ENCODE data around the gene CLEC18B. TPM values are rescaled to one million over a fixed set of nuclear protein-coding genes. Genes with fewer than 3 reads are reported as not detected.
"Not testable (repeated sequence)": the region's sequence is repeated elsewhere in the genome, so short reads cannot be mapped to it uniquely, and the experiment has no call there.

Gene CLEC18B
- total RNA-seq, 2 donors from 2014 or later: 1.4 TPM; not detected in 1

DNA sequence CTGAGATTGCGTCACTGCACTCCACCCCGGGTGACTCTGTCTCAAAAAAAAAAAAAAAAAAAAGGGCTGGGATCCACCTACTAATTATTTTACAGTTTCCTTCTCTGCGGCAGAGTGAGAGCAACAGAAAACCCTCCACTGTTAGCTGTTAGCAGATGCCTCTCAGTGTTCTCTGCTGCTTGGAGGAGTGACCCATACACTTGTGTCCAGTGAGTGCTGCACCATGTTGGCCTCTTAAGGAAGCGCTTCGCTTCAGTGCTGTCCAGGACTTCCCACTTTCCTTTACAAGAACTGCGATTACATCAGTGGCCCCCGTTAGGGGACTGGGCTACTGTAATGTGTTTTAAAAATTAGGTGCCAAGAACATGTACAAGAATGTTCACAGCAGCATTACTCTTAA is 18.4 kb upstream of the CLEC18B start:
- H3K9me3 ChIP-seq: no peaks in the 10 kb centered on the region
- H3K4me1 ChIP-seq (ENCODE audit: control insufficient read depth in 1 of 2, low read depth in 2 of 2): no peaks in the 10 kb centered on the region
- no peaks in the 10 kb centered on the region for H3K36me3 ChIP-seq
- no peak for ATAC-seq (ENCODE audit: insufficient number of reproducible peaks, low FRiP score, low read depth)
- no peak overlapping the region for H3K27ac ChIP-seq
- H3K27me3 ChIP-seq (replicated peaks; ENCODE audit: insufficient read depth): no peaks in the 10 kb centered on the region
- H3K4me3 ChIP-seq: no peak overlapping the region
- DNase-seq (ENCODE audit: low spot score): no peak
- TF ChIP-seq, protein P1, sequence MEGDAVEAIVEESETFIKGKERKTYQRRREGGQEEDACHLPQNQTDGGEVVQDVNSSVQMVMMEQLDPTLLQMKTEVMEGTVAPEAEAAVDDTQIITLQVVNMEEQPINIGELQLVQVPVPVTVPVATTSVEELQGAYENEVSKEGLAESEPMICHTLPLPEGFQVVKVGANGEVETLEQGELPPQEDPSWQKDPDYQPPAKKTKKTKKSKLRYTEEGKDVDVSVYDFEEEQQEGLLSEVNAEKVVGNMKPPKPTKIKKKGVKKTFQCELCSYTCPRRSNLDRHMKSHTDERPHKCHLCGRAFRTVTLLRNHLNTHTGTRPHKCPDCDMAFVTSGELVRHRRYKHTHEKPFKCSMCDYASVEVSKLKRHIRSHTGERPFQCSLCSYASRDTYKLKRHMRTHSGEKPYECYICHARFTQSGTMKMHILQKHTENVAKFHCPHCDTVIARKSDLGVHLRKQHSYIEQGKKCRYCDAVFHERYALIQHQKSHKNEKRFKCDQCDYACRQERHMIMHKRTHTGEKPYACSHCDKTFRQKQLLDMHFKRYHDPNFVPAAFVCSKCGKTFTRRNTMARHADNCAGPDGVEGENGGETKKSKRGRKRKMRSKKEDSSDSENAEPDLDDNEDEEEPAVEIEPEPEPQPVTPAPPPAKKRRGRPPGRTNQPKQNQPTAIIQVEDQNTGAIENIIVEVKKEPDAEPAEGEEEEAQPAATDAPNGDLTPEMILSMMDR (IDR thresholded peaks at IDR 0.05): no peak

DNA sequence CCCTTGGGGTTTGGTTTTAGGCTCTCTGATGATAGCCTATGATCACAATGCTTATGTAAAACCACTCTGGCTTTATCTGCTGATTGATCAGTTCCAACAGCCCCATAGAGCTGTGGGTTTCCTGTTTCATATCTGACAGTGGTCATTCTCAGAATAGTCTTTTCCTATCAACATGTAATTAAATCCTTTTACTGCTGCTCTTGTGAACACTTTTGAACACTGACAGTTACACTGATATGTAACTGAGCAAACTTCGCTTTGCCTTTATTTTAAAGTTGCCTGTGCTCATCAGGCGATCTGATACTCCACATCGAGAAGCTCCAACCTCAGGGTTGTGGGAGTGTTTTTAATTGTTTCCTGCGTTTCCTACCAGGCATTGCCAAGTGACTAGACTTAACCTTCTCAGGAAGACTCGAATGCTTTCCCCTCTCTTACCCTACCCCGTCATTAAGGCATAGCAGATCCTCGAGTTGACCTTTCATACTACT is 17.3 kb upstream of the CLEC18B start:
- ATAC-seq (ENCODE audit: insufficient number of reproducible peaks, low FRiP score, low read depth): no peak
- Histone ChIP-seq H3K27ac (no peak overlapping the region), H3K4me1 (ENCODE audit: control insufficient read depth in 1 of 2, low read depth in 2 of 2) (no peaks in the 10 kb centered on the region), H3K9me3 (no peaks in the 10 kb centered on the region), H3K4me3 (no peak overlapping the region), H3K27me3 (replicated peaks; ENCODE audit: insufficient read depth) (no peaks in the 10 kb centered on the region), H3K36me3 (no peaks in the 10 kb centered on the region)
- TF ChIP-seq, protein P1 (IDR thresholded peaks at IDR 0.05): no peak
- no peak for DNase-seq (ENCODE audit: low spot score)

DNA sequence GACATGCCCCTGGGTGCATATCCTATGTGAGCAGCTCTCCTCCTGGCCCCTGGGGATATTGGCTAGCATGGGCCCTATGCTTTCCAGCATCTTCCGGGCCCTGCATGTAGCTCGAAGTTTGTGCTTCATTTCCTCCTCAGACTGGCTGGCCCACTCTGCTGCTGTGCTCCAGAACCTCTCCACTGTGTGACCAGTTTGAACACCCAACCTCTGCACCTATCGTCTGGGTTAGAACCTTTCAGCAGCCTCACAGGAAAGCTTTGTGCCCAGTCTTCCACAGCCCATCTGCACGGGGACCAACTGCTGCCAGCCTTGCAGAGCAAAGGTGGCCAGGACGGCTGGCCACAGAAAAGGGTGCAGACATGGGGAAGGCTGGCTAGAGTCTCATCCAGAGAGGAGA is 10.2 kb upstream of the CLEC18B start:
- no peak overlapping the region for H3K27ac ChIP-seq
- ATAC-seq (ENCODE audit: insufficient number of reproducible peaks, low FRiP score, low read depth) (no peak), DNase-seq (ENCODE audit: low spot score) (no peak)
- TF ChIP-seq, protein P1 (IDR thresholded peaks at IDR 0.05): no peak
- H3K27me3 ChIP-seq (replicated peaks; ENCODE audit: insufficient read depth): no peaks in the 10 kb centered on the region
- H3K9me3 ChIP-seq: no peaks in the 10 kb centered on the region
- H3K4me1 ChIP-seq (ENCODE audit: control insufficient read depth in 1 of 2, low read depth in 2 of 2): no peaks in the 10 kb centered on the region
- H3K4me3 ChIP-seq: no peak overlapping the region
- no peaks in the 10 kb centered on the region for H3K36me3 ChIP-seq

DNA sequence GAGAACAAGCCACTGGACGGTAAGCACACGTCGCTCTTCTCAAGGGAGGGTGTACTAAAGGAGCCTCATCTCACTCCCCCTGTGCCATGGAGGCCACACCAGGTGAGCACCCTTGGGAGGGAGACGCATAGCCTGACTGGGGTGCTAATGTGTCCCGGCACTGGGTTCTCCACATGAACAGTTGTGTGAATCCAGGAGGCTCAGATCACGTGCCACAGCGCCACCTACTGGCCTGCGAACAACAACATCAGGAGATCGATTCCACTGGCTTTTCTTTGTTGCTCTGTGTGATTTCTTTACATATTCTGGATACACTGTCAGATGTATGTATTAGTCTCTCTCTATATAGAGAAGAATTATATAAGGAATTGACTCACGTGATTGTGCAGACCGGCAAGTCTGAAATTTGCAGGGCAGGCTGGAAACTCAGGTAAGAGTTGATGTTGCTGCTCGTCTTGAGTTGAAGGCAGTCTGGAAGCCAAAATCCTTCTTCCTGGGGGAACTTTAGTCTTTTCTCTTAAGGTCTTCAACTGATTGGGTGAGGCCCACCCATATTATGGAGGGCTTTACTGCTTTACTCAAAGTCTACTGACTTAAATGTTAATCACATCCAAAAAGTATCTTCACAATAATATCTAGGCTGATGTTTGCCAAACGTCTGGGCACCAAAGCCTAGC is 8.9 kb upstream of the CLEC18B start:
- not testable (repeated sequence) for DNase-seq (ENCODE audit: low spot score)

DNA sequence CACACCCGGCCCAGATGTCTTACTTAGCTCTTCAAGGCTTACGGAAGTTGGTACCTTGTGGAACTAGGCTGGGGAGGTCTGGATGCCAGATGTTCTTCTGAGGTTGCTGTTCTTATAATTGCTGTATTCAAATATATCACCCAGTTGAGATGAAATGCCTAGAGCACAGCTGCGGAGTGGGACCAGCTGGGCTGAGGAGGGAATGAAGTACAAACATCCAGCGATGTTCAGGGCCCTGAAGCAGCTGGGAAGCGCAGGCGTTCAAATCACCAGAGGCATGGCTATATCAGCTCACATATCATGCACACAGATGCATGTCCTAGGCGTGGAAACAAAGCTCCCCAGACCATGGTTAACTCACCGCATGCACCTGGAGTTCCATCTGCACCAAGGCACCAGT is 7.2 kb upstream of the CLEC18B start:
- H3K27me3 ChIP-seq (replicated peaks; ENCODE audit: insufficient read depth); H3K4me1 ChIP-seq (ENCODE audit: control insufficient read depth in 1 of 2, low read depth in 2 of 2); H3K27ac ChIP-seq; ATAC-seq (ENCODE audit: insufficient number of reproducible peaks, low FRiP score, low read depth); DNase-seq (ENCODE audit: low spot score); H3K9me3 ChIP-seq; H3K36me3 ChIP-seq; H3K4me3 ChIP-seq: not testable (repeated sequence)

More for the DNA sequence above, 8.9 kb upstream of the CLEC18B start:
- H3K4me1 ChIP-seq (ENCODE audit: control insufficient read depth in 1 of 2, low read depth in 2 of 2); ATAC-seq (ENCODE audit: insufficient number of reproducible peaks, low FRiP score, low read depth); H3K27ac ChIP-seq; H3K4me3 ChIP-seq; H3K27me3 ChIP-seq (replicated peaks; ENCODE audit: insufficient read depth); H3K36me3 ChIP-seq; H3K9me3 ChIP-seq: not testable (repeated sequence)
- TF ChIP-seq, protein P1 (IDR thresholded peaks at IDR 0.05): peak; percentile 78

DNA sequence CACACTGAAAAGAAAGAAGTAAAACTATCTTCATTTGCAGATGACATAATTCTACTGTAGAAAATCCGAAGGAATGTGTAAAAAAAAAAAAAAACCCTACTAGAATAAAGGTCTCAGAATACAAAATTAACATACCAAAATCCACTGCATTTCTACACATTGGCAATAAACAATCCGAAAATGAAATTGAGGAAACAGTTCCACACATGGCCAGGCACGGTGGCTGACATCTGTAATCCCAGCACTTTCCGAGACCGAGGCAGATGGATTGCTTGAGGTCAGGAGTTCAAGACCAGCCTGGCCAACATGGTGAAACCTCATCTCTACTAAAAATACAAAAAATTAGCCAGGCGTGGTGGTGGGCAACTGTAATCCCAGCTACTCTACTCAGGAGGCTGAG is 4.5 kb upstream of the CLEC18B start:
- ATAC-seq (ENCODE audit: insufficient number of reproducible peaks, low FRiP score, low read depth); H3K27ac ChIP-seq: not testable (repeated sequence)

DNA sequence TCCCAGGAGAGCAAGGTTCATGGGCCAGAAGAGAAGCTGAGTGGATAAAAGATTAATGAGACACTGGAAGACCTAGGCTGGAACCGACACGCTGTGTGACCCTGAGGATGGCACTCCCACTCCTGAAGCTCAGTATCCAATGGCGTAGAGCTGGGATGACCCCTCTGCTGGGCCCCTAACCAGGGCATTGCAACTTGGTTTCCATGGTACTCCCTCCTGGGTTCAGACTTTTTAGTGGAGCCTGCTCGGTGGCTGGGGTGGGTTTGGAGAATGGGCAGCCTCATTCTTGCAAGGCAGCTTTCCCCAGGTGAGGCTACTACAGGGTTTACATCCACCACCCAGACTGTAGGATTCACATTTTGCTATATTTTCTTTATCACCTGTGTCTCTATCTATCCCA is 2.4 kb upstream of the CLEC18B start:
- ATAC-seq (ENCODE audit: insufficient number of reproducible peaks, low FRiP score, low read depth); H3K4me3 ChIP-seq; H3K27ac ChIP-seq; H3K36me3 ChIP-seq; H3K27me3 ChIP-seq (replicated peaks; ENCODE audit: insufficient read depth); H3K4me1 ChIP-seq (ENCODE audit: control insufficient read depth in 1 of 2, low read depth in 2 of 2); DNase-seq (ENCODE audit: low spot score); H3K9me3 ChIP-seq: not testable (repeated sequence)

More for the DNA sequence above, 4.5 kb upstream of the CLEC18B start:
- H3K36me3 ChIP-seq; H3K9me3 ChIP-seq; H3K4me1 ChIP-seq (ENCODE audit: control insufficient read depth in 1 of 2, low read depth in 2 of 2); H3K4me3 ChIP-seq; DNase-seq (ENCODE audit: low spot score); H3K27me3 ChIP-seq (replicated peaks; ENCODE audit: insufficient read depth): not testable (repeated sequence)

DNA sequence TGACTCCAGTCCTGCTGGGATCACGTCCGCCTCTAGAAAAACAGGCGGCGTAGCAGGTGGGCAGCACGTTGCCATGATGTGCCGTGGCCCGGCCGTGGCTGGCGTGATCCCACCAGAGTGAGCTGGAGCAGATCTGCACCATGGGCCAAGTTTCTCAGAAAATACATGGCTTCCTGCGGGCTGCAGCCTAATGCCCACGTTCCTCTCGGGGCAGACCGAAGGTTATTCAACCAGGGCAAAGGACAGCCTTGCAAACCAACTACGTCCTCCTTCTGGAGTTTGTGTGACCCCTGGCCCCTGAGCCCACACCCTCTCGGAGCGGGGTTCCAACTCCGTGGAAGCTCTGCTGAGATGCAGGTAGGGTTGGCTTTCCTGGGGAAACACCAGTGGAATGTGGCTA is 808 bp upstream of the CLEC18B start:
- H3K4me3 ChIP-seq; H3K27ac ChIP-seq; ATAC-seq (ENCODE audit: insufficient number of reproducible peaks, low FRiP score, low read depth); H3K36me3 ChIP-seq; H3K4me1 ChIP-seq (ENCODE audit: control insufficient read depth in 1 of 2, low read depth in 2 of 2); H3K9me3 ChIP-seq; DNase-seq (ENCODE audit: low spot score); H3K27me3 ChIP-seq (replicated peaks; ENCODE audit: insufficient read depth): not testable (repeated sequence)

DNA sequence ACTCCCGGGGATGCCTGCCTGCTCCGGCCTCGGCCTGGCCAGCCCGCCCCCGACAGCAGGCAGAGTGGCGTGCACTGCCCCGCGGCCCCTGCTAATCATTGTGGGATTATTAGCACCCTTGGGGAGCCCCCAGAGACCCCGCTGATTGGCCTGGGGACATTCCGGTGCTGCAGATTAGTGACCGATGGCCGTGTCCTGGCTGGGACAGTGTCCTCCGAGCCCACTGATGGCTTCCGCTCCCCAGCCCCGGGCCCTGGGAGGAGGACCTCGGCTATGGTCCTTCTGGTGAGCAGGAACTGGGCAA is 156 bp upstream of the CLEC18B start:
- H3K27me3 ChIP-seq (replicated peaks; ENCODE audit: insufficient read depth); H3K27ac ChIP-seq; DNase-seq (ENCODE audit: low spot score); ATAC-seq (ENCODE audit: insufficient number of reproducible peaks, low FRiP score, low read depth); H3K4me1 ChIP-seq (ENCODE audit: control insufficient read depth in 1 of 2, low read depth in 2 of 2); H3K9me3 ChIP-seq; H3K4me3 ChIP-seq; H3K36me3 ChIP-seq: not testable (repeated sequence)

All from thoracic aorta (tissue), 2 donors.